Tibial artery (tissue), 4 donors: ENCODE measurements around the gene DPP6.

Experiments used
- DNase-seq, 2 donors: peaks; one replicate each; pipeline ENCODE4 v3.0.0-alpha.2; 2019
- H3K27ac ChIP-seq, 2 donors: fragments of 200-600 bp; sonication (generic) in 1 of 2; 1 replicate in 1 of 2; 2 replicates in 1 of 2; pipeline ENCODE4 v1.5.1; 2018 to 2019; ENCODE audit warnings: mild to moderate bottlenecking in 1 of 2
- H3K27me3 ChIP-seq, 2 donors: fragments of 200-600 bp; sonication (generic) in 1 of 2; one replicate each; pipeline versions ENCODE4 v1.5.1 to v1.6.0; 2016 to 2019
- H3K36me3 ChIP-seq, 3 donors: fragments of 200-600 bp; sonication (generic) in 2 of 3; one replicate each; pipeline ENCODE4 v1.5.1; 2016 to 2019; ENCODE audit warnings: mild to moderate bottlenecking in 2 of 3
- H3K4me1 ChIP-seq, 4 donors: fragments of 200-600 bp; sonication (generic) in 2 of 4; 1 replicate in 3 of 4; 2 replicates in 1 of 4; pipeline ENCODE4 v1.5.1; 2016 to 2019
- H3K4me3 ChIP-seq, 2 donors: fragments of 200-600 bp; sonication (generic) in 1 of 2; 1 replicate in 1 of 2; 2 replicates in 1 of 2; pipeline ENCODE4 v1.5.1; 2018 to 2019; ENCODE audit warnings: mild to moderate bottlenecking in 2 of 2
- H3K9me3 ChIP-seq, 3 donors: fragments of 200-600 bp; sonication (generic) in 1 of 3; one replicate each; pipeline ENCODE4 v1.5.1; 2016 to 2019
- intact Hi-C: fragments of 100-400 bp; cut with DNase I; formaldehyde crosslinking; loops from one replicate; pipeline ENCODE4 v1.15.0; 2023; ENCODE audit warnings: low total_unique reads
- TF ChIP-seq, protein P1 (sequence below), 2 experiments: fragments of 200-600 bp in 1 of 2; fragments of 450-650 bp in 1 of 2; IDR thresholded peaks; one replicate each; pipeline ENCODE4 v1.5.1; 2017 to 2019; ENCODE audit warnings: antibody characterized with exemption in 2 of 2, mild to moderate bottlenecking in 1 of 2, moderate library complexity in 1 of 2

DPP6 gene

DNA sequence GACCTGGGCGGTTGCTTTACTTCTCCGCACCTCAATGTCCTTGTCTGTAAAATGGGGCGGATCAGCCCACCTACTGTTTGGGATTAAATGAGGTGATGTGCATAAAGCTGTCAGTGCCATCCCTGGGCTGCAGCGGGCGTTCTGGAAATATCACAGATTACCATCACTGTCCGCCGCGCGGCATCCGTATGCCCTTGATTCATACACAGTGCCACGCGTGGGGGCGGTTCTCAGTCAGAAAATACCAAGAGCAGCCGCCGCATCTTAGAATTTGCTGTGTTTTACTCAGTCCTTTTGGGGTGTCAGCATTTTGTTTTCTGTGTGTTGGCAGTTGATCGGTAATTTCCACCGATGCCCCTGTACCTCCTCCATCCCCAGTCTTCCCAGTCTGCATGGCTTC, 338.8 kb downstream of the DPP6 start:
- no peaks in the 10 kb centered on the region for H3K9me3 ChIP-seq
- no peak overlapping the region for H3K27ac ChIP-seq
- intact Hi-C loops, result no loop called here
- H3K36me3 ChIP-seq, result no peaks in the 10 kb centered on the region
- H3K27me3 ChIP-seq, result no peaks in the 10 kb centered on the region
- no peaks in the 10 kb centered on the region for H3K4me1 ChIP-seq
- no peak overlapping the region for H3K4me3 ChIP-seq
- TF ChIP-seq, protein P1, sequence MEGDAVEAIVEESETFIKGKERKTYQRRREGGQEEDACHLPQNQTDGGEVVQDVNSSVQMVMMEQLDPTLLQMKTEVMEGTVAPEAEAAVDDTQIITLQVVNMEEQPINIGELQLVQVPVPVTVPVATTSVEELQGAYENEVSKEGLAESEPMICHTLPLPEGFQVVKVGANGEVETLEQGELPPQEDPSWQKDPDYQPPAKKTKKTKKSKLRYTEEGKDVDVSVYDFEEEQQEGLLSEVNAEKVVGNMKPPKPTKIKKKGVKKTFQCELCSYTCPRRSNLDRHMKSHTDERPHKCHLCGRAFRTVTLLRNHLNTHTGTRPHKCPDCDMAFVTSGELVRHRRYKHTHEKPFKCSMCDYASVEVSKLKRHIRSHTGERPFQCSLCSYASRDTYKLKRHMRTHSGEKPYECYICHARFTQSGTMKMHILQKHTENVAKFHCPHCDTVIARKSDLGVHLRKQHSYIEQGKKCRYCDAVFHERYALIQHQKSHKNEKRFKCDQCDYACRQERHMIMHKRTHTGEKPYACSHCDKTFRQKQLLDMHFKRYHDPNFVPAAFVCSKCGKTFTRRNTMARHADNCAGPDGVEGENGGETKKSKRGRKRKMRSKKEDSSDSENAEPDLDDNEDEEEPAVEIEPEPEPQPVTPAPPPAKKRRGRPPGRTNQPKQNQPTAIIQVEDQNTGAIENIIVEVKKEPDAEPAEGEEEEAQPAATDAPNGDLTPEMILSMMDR (IDR thresholded peaks at IDR 0.05), result no peak
- no peak for DNase-seq

DNA sequence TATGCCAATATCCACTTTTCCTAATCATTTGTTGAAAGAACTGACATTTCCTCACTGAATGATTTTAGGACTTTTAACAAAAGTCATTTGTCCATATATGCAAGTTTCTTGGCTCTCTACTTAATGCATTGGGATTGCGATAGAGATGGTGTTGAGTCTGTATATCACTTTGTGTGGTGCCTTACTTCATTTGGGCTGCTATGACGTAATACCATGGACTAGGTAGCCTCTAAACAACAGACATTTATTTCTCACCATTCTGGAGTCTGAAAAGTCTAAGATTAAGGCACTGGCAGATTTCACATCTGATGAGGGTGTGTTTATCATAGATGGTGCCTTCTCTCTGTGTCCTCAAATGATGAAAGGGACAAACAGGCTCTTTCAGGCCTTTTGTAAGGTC, 342.6 kb downstream of the DPP6 start:
- no peak overlapping the region for H3K4me3 ChIP-seq
- TF ChIP-seq, protein P1 (IDR thresholded peaks at IDR 0.05), result no peak
- no peaks in the 10 kb centered on the region for H3K4me1 ChIP-seq
- no peak for DNase-seq
- H3K27ac ChIP-seq, result no peak overlapping the region
- intact Hi-C loops, result no loop called here
- H3K36me3 ChIP-seq, result no peaks in the 10 kb centered on the region
- no peaks in the 10 kb centered on the region for H3K27me3 ChIP-seq
- no peaks in the 10 kb centered on the region for H3K9me3 ChIP-seq

DNA sequence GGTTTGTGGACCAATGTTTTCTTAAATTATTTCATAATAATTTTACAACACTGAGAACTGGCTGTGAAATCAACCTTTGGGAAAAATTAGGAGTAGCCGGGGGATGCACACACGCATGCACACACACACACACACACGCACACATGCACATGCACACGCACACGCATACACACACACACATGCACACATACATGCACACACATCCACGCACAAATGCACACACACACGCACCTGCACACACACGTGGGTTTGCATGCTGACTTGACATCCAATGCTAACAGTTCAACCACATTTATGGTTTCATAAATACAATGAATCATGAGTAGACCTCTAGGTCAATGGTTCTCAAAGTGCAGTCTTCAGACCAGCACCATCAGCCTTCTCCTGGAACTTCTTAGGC, 354.1 kb downstream of the DPP6 start:
- intact Hi-C loops, result no loop called here
- H3K4me1 ChIP-seq, result no peaks in the 10 kb centered on the region

DNA sequence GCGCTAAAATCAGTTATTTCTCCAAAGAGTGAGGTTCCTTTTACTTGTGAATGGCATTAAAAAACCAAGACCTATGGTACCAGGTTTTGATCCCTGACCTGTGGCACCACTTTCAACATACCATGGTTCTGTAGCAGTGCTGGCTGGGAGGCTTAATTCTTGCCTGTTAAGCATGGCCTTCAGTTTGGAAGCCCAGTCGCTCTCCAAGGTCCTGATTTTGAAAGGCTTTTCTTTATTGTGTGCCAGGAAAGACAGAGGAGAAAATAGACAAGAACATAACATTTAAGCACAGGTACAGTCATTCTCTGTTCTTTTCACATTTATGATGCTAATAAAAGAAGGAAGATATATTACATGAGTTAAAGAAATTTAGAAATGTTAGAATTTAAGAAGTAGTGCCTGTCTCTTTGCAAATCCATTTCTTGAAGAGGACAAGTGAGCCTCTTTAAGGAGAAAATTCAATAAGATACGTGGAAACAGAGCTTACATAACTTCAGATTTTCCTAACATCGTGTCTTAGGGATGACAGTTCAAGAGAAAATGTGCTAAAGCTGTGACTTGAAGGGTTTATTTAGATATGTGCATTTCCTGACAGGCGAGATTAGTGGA, 357.6 kb downstream of the DPP6 start:
- intact Hi-C loops, result no loop called here
- Histone ChIP-seq H3K4me3 (no peak overlapping the region), H3K27ac (no peak overlapping the region), H3K4me1 (no peaks in the 10 kb centered on the region), H3K36me3 (no peaks in the 10 kb centered on the region), H3K27me3 (no peaks in the 10 kb centered on the region), H3K9me3 (no peaks in the 10 kb centered on the region)
- DNase-seq, result no peak
- TF ChIP-seq, protein P1 (IDR thresholded peaks at IDR 0.05), result no peak

More for the DNA sequence above, 354.1 kb downstream of the DPP6 start:
- Histone ChIP-seq H3K9me3 (no peaks in the 10 kb centered on the region), H3K36me3 (no peaks in the 10 kb centered on the region), H3K4me3 (no peak overlapping the region), H3K27me3 (no peaks in the 10 kb centered on the region), H3K27ac (no peak overlapping the region)
- TF ChIP-seq, protein P1 (IDR thresholded peaks at IDR 0.05), result no peak
- no peak for DNase-seq

DNA sequence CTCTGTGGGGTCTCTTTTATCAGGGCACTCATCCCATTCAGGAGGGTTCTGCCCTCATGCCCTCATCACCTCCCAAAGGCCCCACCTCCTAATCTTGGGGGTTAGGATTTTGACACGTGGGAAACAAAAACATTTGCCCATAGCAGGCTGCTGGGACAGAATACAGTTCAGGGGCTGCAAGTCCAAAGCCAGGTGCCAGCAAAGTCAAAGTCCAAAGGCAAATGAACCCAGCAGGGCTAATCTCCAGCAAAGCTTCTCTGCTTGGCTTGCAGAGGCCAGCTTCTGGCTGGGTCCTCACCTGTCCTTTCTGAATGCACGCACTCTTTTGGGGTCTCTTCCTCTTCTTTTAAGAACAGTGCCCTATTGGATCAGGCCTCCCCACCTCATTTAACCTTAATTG, 359.9 kb downstream of the DPP6 start:
- H3K27me3 ChIP-seq, result no peaks in the 10 kb centered on the region
- no peak overlapping the region for H3K27ac ChIP-seq
- intact Hi-C loops, result no loop called here
- no peaks in the 10 kb centered on the region for H3K36me3 ChIP-seq
- no peaks in the 10 kb centered on the region for H3K4me1 ChIP-seq
- H3K9me3 ChIP-seq, result no peaks in the 10 kb centered on the region
- TF ChIP-seq, protein P1 (IDR thresholded peaks at IDR 0.05), result no peak
- DNase-seq, result no peak
- no peak overlapping the region for H3K4me3 ChIP-seq
